Retina (tissue), 1 donor: Measurements from ENCODE around the gene SMCO2.

Source experiments
- DNase-seq: peaks from one replicate; pipeline ENCODE4 v3.0.0-alpha.2; 2016

The SMCO2 gene

DNA sequence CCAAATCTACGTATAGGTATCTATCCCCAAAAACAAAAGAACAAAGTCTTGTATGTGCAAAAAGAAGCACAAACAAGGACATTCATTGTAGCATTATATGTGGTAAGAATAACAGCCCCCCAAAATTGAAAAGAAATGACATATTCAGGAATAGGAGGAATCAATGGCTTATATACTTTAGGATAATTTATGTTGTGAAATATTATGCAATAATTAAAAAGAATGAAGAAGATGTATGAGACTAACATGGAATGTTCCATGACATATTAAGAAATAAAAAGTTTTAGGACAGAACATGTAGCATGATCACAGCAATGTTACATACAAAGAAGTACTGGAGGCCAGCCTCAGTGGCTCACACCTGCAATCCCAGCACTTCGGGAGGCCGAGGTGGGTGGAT, 9.1 kb downstream of the SMCO2 start:
- DNase-seq: no peak

DNA sequence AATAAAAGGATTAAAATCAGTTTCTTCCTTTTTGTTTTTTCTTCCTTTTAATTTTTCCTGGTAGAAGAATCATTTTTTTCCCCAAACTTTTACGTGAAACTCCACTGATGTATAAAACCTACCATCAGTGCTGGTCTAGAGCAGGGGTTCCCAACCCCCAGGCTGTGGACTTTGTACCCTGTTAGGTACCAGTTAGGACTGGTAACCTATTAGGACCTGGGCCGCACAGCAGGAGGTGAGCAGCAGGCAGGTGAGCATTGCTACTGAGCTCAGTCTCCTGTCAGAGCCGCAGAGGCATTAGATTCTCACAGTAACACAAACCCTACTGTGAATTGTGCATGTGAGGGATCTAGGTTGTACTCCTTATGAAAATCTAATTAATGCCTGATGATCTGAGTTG, 10.1 kb downstream of the SMCO2 start:
- DNase-seq: no peak

DNA sequence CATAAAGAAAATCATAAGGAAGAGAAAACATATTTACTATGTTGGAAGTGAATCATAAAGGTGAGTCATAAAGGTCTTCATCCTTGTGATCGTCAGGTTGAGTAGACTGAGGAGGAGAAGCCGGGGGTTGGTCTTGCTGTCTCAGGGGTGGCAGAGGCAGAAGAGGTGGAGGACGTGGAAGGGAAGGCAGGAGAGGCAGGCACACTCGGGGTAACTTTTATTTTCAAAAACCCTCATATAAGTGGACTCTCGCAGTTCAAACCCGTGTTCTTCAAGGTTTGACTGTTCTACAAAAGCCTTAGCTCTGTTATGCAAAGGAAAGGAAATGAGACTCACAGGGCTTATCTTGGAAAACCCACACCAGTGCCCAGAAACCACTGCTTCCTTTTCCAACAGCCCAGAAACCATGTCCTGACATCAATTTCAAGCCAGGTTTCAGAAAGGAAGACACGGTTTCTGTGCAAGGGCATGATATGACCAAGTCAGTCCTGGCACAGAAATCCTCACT, 14.0 kb downstream of the SMCO2 start:
- DNase-seq: no peak

DNA sequence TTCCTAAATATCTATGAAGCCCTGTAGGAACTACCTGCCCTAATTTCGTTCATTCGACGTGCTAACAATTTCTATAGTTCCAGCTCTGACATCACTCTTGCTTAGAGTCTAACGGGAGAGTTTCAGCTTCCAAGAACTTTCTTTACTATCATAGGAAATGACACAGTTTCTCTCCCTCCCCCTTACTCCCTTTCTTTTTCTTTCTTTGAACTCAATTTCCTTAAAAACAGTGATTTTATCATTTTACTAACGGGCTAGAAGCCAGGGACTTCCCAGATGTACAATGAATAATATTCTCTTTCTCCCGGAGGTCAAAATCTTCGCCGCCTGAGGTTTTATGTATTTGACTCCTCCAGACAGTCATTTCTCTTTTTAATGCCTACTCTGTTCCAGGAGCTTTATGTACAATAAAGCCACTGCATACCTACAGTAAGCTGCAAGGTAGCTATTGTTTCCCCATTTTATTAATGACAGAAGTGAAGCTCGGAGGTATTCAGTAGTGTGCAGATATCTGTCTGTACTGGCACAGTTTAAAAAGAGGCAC, 15.7 kb downstream of the SMCO2 start:
- no peak for DNase-seq

DNA sequence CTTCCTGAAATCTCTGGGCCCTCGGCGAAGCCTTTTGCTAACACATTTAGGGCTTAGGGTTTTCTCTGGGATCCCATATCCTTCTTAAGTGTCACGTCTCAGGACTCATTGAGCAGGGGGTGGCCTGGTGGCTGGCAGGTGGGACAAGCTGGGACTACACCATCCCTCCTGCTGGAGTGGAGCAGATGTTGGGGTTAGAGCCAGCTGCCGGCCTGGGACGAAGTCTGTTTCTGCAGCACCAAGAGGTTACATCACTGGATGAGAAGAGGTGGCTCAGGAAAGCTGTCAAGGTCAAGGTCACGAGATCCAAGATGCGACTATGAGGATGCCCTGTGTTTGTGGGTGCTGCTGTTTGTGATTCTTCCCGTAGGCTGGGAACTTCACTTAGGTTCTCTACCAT, 16.3 kb downstream of the SMCO2 start:
- no peak for DNase-seq

DNA sequence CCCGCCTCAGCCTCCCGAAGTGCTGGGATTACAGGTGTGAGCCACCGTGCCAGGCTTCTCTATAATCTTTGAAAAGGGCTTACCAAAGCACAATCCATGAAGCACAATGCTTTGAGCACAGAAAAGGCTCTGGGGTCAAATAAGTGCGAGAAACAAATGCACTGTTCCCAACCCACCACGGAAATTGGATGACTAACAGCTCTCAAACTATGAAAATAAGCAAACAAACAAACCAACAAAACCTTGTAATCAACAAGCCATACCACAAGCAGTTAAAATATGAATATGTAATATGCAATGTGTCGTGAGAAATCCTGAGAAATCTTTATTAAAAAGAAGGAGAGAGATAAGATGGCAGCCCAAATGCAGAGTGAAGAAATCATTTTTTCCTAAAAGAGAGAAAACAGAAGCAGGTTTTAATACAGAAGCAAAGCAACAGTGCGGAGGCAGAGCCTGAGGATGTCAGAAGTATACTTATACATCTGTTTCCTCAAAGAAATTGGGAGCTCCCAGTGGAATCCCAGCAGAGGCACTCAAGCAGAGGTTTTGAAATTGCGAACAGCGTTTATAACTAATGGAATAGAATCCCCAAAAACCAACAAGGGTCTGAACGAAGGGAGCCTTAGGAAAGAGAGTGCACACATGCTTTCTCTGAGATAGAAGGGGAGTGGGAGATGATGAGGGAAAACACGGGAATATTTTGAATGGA, 17.1 kb downstream of the SMCO2 start:
- no peak for DNase-seq

DNA sequence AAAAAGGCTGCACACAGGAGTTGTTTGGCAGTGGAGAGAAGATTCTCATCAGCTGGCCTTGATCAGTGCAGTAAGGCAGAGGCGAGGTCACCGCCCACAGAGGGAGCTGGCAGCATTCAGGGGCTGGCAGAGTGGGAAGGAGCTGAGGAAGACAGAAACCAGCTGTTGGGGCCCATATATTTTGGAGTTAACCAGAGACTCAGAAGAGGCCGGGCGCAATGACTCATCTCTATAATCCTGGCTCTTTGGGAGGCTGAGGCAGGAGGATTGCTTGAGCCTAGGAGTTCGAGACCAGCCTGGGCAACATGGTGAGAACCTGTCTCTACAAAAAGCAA, 17.7 kb downstream of the SMCO2 start:
- no peak for DNase-seq

DNA sequence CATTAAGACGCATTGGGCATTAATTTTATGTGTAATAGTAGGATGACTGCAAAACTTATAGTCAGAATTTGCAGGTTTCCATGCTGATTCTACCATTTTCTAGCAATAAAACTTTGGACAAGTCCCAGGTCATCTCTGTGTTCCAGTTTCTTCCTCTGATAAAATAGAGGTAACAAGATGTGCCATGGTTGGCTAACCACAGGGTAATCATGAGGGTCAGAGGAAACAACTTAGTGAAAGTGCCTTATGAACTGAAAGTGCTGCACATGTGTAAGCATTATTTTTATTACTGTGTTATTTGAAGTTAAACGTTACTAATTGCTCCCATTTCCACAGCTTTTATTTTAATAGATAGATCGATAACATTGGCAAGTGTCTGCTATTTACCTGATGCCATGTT, 21.1 kb downstream of the SMCO2 start:
- no peak for DNase-seq

DNA sequence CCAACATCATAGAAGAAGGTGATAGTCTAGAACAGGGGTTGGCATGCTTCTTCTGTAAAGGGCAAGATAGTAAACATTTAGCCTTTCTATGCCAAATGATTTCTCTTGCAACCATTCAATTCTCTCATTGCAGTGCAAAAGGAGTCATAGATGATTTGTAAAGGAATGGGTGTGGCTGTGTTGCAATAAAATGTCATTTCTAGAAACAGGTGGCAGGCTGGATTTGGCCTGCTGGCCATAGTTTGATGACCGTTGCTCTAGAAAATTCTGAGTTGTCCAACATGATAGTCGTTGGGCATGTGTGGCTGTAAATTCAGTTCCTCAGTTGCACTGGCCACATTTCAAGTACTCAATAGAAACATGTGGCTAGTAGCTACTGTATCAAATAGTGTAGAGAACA, 21.7 kb downstream of the SMCO2 start:
- no peak for DNase-seq

DNA sequence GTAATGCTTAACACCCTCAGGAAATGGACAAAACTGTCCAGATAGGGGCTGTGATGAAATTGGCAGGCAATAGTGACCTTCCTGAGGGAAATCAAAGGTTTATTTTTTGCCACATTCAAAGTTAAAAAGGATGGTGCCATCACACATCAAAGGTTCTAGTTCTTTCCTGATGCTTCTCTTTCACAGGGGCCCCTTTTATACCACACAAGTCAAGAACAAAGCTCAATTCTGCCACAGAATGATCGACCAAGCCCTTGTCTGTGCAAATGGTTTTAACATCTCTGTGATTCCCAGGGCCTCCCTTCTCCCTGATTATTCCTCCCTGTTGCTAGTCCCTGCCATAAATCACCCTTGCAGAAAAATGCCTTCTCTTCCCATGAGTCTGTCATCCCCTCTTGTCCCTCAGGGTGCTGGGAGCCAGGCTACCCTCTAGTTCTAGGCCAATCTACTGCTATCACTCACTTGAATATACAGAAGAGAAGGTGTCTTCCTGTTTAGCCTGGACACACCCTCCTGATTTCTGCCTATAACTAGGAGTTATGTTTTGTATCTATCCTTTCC, 22.7 kb downstream of the SMCO2 start:
- no peak for DNase-seq

DNA sequence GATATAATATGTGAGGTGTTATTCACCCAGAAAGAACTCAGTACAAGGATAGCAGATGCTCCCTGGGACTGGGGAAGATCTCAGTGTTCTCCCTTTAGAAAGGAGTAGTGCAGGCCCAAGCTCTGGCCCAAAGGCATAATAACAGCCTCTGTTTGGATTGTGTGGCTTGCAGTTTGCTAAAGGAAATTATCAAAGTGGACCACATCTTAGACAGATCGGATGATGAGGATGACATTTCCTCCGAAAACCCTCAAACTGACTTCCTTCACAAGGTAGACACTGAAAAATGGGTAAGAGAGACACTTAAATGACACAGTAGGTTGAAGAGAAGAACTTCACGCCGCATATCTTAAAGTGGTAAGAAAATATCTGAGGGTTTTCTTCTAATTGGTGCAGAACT, 26.1 kb downstream of the SMCO2 start:
- DNase-seq: no peak

DNA sequence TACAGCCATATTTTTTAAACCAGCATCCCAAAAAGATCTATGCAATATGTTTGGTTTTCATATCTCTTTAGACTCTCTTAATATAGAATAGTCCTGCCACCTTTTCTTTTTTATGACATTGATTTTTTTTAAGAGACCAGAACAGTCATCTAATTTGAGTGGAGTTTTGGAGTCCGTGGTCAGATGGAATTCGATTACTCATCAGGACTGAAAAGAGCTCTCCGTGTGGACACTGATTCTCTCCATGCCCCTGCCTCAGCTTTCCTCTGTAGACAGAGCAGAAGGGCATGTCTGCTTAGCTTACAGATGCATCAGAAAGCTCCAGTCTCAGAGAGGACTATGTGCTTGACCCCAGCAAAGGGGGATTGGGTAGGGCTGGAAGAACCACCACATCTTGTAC, 27.8 kb downstream of the SMCO2 start:
- no peak for DNase-seq

DNA sequence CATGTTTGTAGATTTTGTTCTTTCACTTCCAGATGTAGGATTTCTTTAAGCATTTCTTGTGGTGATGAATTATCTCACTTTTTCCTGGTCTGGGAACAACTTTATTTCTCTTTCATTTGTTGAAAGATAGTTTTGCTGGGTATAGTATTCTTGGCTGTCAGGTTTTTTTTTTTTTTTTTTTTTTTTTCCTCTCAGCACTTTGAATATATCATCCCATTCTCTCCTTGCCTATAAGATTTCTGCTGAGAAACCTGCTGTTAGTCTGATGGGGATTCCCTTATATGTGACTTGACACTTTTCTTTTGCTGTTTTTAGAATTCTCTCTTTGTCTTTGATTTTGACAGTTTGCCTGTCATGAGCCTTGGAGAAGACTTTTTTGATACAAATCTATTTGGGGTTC, 30.5 kb downstream of the SMCO2 start:
- no peak for DNase-seq

DNA sequence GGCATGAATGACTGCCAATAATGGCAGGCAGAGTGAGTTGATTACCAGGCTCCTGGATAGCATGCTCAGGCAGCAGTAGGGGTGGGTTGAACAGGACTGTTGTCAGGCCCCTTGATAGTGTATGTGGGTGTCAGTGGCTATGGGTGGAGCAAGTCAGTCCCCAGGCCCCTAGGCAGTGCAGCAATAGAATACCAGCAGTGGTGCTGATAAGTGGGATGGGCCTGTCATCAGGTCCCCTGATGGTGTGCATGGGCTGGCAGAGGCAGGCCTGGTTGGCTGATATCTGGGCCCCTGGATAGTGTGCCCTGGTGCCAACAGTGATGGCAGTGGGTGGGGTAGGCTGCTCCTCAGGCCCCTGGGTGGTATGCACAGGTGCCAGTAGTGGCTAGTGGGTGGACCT, 32.4 kb downstream of the SMCO2 start:
- DNase-seq: no peak

DNA sequence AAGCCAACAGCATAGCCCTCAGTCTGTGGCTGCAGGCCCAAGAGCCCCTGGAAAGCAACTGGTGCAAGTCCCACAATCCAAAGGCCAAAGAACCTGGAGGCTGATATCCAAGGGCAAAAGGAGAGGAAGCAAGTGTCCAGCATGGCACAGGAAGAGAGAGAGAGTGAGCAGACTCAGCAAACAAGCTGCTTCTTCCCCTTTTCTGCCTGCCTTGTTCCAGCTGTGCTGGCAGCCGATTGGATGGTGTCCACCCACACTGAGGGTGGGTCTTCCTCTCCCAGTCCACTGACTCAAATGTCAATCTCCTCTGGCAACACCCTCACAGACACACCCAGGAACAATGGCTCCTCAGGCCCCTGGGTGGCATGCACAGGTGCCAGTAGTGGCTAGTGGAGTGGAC, 33.5 kb downstream of the SMCO2 start:
- no peak for DNase-seq

DNA sequence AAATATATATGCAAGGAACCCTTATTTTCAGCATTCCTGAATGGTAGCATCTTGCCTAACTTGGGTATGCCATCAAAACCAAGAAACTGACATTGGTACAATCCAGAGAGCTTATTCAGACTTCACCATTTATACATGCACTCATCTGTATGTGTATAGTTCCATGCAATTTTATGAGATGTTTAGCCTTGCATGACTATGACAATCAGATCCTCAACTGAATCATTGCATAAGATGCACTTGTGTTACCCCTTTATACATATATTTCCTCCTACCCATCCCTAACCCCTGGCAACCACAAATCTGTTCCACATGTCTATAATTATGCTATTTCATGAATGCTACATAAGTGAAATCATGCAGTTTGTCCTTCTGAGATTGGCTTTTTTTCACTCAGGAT, 40.4 kb downstream of the SMCO2 start:
- DNase-seq: no peak

DNA sequence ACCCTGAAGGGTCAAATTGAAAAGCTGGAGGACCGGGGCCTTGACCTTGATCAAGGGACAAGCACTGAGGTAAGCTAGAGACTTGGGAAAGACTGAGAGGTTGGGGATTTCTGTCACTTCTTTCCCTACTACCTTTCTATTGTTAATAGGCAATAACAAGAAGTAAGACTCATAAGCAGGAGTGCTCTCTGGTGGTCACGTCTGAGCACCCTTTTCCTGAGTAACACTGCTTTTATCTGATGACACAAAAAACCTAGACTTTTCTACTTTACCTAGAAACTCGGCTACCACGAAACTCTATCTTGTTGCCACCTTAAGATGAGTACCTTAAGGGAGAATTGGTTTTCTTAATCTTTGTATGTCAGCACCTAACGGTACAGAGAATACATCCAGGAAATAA, 41.9 kb downstream of the SMCO2 start:
- DNase-seq: no peak

DNA sequence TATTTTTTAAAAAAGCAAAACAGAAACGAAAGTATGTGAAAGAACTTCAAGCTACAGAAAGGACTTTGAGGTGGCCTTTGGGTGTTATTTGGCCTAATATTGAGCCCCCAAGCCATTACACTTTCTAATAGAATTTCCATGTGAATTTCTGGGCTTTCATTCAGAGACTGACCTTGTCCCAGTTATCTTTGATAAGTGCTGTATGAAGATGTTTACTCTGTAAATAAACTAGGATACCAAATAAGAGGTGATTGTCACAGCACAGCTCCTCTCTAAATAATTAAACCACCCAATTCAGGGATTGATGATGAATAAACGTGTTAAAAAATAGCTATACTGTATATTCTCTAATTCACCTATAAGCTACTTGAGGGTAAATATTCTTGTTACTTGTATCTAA, 44.7 kb downstream of the SMCO2 start:
- DNase-seq: no peak

DNA sequence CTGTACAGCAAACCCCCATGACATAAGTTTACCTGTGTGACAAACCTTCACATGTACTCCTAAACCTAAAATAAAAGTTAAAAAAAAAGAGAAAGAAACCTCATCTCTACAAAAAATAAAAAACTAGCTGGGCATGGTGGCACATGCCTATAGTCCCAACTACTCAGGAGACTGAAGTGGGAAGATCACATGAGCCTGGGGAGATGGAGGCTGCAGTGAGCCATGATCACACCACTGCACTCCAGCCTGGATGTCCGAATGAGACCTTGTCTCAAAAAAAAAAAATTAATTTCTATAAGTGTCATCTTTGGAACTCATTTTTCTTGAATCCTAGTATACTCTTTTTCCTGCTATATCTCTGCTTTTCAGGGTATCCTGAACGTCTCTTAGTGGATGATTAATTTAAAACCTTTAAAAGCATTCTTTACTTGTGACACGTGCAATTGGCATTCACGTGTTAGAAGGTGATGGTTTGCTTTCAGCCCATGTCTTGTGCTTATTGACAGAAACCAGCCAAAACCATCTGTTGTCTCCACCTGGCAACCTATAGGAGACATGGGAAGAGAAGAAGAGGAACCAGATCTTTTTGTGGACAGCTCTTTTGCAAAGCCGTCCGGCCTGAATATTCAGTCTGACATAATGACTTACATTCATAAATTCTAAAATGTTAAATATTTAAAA, 46.9 kb downstream of the SMCO2 start:
- no peak for DNase-seq

DNA sequence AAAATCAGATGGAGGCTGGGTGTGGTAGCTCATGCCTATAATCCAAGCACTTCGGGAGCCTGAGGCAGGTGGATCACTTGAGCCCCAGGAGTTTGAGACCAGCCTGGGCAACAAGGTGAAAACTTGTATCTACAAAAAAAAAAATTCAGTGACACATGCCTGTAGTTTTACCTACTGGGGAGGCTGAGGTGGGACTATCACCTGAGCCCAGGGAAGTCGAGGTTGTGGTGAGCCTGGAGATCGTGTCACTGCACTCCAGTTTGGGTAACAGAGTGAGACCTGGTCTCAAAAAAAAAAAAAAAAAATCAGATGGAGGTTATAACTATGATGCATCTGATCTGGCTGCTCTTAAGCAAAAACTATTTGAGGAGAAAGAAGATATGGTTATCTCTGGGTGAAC, 50.9 kb downstream of the SMCO2 start:
- DNase-seq: no peak

DNA sequence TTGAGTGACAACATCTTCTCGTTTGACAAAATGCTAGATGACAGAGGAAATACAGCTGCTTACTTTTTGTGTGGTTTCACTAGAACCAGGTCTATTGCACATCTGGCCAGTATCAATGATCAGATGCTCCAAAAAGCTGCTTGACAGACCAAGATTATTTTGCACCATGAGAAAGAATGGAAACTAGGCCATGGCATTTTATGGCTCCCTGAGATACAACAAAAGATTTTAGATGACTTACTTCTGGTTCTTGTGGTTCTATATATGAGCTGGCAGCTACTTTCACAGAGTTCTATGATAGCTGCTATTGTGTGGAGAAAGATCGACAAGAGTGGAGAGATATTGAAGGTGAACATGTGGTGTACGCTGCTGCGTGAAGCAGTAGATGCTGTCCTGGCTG, 51.6 kb downstream of the SMCO2 start:
- no peak for DNase-seq

DNA sequence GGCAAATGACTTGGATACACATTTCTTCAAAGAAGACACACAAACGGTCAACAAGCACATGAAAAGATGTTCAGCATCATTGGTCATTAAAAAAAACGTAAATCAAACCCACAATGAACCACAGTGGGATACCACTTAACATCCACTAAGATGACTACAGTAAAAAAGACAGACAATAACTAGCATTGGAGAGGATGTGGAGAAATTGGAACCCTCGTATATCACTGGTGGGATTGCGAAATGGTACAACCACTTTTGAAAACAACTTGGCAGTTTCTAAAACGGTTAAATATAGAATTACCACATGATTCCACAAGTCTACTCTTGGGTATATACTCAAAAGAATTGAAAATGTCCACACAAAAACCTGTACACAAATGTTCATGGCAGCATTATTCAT, 52.2 kb downstream of the SMCO2 start:
- no peak for DNase-seq

DNA sequence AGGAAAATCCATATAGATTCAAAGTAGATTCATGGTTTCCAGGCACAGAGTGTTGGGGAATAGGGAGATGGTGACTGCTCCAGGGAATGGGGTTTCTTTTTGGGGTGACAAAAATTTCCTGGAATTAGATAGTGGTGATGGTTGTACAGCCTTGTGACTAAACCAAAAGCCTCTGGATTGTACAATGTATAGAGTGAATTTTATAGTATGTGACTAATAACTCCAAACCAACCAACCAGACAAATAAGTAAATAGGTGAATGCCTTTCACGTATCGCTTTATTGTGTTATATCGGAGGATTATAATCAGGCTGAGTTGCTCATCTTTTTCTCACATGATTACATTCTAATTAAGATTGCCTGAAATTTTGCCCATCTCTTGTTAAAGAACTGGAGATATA, 52.8 kb downstream of the SMCO2 start:
- DNase-seq: no peak

DNA sequence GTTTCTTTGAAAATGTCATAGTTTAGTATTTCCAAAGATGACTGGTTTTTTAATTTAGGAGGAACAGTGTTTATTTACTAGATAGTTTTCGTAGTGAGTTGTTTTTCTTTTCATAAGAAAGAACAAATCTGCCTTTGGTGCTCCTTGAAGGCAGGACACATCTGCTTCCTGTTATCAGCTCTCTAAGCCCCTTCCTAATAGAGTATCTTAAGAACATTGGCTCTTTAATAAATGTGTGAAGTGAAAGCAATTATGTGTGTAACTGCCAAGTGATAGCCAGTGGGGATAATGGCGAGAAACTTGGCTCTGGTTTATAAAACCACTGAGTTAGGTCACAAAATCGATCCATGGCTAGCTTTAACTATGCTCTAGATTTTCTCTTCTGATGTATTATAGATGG, 54.0 kb downstream of the SMCO2 start:
- no peak for DNase-seq
